Tibial nerve (tissue), 4 donors: ENCODE measurements around the gene IGFBPL1.

Experiments used
- EP300 ChIP-seq, 2 donors: sonication (generic); formaldehyde crosslinking; IDR thresholded peaks; one replicate each; pipeline ENCODE4 v1.6.1; 2017; ENCODE audit warnings: antibody characterized with exemption in 2 of 2, mild to moderate bottlenecking in 1 of 2
- POLR2A ChIP-seq, 2 donors: fragments of 450-650 bp; IDR thresholded peaks; one replicate each; pipeline ENCODE4 v1.6.1; 2017; ENCODE audit warnings: antibody characterized with exemption in 2 of 2, mild to moderate bottlenecking in 2 of 2, moderate library complexity in 2 of 2
- TF ChIP-seq, protein P1 (sequence below), 5 experiments: fragments of 200-600 bp in 3 of 5; fragments of 450-650 bp in 2 of 5; sonication (generic) in 3 of 5; IDR thresholded peaks; one replicate each; pipeline ENCODE4 v1.5.1; 2016 to 2019; ENCODE audit warnings: antibody characterized with exemption in 5 of 5, mild to moderate bottlenecking in 3 of 5, moderate library complexity in 2 of 5

DNA sequence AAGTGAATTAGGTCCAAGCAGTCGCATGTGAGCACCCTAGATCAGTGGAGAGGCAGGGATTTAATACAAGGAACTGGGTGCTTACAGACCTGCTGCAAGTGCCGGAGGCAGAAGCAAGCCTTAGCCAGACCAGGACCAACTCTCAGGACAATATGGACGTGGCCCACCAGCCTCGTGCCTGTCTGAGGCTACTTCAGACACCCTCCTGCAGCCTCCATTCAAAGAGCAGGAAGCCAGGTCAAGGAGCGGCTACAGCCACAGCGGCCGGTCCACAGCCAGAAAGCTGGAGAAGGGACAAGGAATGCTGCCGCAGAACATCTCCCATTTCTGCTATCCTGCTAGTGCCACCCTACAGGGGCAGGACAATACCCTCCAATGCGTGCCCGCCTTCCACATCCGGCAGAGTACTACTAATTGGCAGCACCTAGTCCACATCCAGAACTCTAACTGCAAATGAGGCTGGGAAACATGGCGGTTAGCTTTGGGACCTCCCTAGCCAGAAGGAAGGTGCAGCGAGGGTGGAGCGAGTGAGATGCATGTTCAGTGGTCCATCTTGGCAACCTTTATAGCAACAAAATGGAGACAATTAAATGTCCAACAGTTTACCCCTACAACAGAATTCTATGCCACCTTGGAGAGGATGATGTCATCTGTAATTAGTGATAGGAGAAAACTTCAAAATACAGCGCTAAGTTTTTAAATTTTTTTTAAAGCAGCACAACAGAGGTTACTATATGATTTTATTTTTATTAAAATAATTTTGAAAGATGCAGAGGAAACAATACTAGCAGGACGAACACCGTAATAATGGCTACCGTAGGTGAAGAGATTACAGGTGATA is 32.8 kb downstream of the IGFBPL1 start:
- TF ChIP-seq, protein P1, sequence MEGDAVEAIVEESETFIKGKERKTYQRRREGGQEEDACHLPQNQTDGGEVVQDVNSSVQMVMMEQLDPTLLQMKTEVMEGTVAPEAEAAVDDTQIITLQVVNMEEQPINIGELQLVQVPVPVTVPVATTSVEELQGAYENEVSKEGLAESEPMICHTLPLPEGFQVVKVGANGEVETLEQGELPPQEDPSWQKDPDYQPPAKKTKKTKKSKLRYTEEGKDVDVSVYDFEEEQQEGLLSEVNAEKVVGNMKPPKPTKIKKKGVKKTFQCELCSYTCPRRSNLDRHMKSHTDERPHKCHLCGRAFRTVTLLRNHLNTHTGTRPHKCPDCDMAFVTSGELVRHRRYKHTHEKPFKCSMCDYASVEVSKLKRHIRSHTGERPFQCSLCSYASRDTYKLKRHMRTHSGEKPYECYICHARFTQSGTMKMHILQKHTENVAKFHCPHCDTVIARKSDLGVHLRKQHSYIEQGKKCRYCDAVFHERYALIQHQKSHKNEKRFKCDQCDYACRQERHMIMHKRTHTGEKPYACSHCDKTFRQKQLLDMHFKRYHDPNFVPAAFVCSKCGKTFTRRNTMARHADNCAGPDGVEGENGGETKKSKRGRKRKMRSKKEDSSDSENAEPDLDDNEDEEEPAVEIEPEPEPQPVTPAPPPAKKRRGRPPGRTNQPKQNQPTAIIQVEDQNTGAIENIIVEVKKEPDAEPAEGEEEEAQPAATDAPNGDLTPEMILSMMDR (IDR thresholded peaks at IDR 0.05) = no peak
- TF ChIP-seq POLR2A (IDR thresholded peaks at IDR 0.05) = no peak
- no peak for TF ChIP-seq EP300 (IDR thresholded peaks at IDR 0.05)
